Measurements from ENCODE around the gene SUPT5H.

Gene SUPT5H

GRCh38 chr19:39499932-39500331, 54.5 kb downstream of the SUPT5H start:
- Histone ChIP-seq H3K4me1 (ENCODE audit: low read length) (peaks cover 10% of the 10 kb centered on the region), H3K27me3 (ENCODE audit: low read depth, low read length) (peaks cover 12% of the 10 kb centered on the region), H3K79me2 (ENCODE audit: low read length) (no peaks in the 10 kb centered on the region), H3K9ac (ENCODE audit: low read length) (no peak overlapping the region), H3K36me3 (replicated peaks; ENCODE audit: low read depth, low read length) (no peaks in the 10 kb centered on the region), H3K27ac (ENCODE audit: low read length) (no peak overlapping the region), H3K9me3 (ENCODE audit: insufficient read depth, low read length) (no peaks in the 10 kb centered on the region), H3K4me3 (ENCODE audit: low read length) (no peak overlapping the region), H3K4me2 (ENCODE audit: low read length) (no peak overlapping the region), H2AFZ (ENCODE audit: low read depth, low read length) (no peak overlapping the region), H4K20me1 (ENCODE audit: insufficient read depth, low read length) (no peaks in the 10 kb centered on the region)
- TF ChIP-seq EZH2phosphoT487 (IDR thresholded peaks at IDR 0.05; ENCODE audit: low read depth), result no peak
- TF ChIP-seq, protein P1, sequence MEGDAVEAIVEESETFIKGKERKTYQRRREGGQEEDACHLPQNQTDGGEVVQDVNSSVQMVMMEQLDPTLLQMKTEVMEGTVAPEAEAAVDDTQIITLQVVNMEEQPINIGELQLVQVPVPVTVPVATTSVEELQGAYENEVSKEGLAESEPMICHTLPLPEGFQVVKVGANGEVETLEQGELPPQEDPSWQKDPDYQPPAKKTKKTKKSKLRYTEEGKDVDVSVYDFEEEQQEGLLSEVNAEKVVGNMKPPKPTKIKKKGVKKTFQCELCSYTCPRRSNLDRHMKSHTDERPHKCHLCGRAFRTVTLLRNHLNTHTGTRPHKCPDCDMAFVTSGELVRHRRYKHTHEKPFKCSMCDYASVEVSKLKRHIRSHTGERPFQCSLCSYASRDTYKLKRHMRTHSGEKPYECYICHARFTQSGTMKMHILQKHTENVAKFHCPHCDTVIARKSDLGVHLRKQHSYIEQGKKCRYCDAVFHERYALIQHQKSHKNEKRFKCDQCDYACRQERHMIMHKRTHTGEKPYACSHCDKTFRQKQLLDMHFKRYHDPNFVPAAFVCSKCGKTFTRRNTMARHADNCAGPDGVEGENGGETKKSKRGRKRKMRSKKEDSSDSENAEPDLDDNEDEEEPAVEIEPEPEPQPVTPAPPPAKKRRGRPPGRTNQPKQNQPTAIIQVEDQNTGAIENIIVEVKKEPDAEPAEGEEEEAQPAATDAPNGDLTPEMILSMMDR (IDR thresholded peaks at IDR 0.05; ENCODE audit: low read depth, low read length), result no peak

- Histone ChIP-seq H3K27me3 (ENCODE audit: low read depth, low read length) (peaks cover 12% of the 10 kb centered on the region), H2AFZ (ENCODE audit: low read depth, low read length) (no peak overlapping the region), H3K9me3 (ENCODE audit: insufficient read depth, low read length) (no peaks in the 10 kb centered on the region), H3K9ac (ENCODE audit: low read length) (no peak overlapping the region), H3K27ac (ENCODE audit: low read length) (no peak overlapping the region), H3K4me2 (ENCODE audit: low read length) (no peak overlapping the region), H4K20me1 (ENCODE audit: insufficient read depth, low read length) (no peaks in the 10 kb centered on the region), H3K4me1 (ENCODE audit: low read length) (peaks cover 10% of the 10 kb centered on the region), H3K4me3 (ENCODE audit: low read length) (no peak overlapping the region), H3K79me2 (ENCODE audit: low read length) (no peaks in the 10 kb centered on the region), H3K36me3 (replicated peaks; ENCODE audit: low read depth, low read length) (no peaks in the 10 kb centered on the region)
- TF ChIP-seq EZH2phosphoT487 (IDR thresholded peaks at IDR 0.05; ENCODE audit: low read depth), result no peak
- TF ChIP-seq, protein P1 (IDR thresholded peaks at IDR 0.05; ENCODE audit: low read depth, low read length), result no peak
Observed at GRCh38 chr19:39500543-39500942, 55.2 kb downstream of the SUPT5H start.

DNA sequence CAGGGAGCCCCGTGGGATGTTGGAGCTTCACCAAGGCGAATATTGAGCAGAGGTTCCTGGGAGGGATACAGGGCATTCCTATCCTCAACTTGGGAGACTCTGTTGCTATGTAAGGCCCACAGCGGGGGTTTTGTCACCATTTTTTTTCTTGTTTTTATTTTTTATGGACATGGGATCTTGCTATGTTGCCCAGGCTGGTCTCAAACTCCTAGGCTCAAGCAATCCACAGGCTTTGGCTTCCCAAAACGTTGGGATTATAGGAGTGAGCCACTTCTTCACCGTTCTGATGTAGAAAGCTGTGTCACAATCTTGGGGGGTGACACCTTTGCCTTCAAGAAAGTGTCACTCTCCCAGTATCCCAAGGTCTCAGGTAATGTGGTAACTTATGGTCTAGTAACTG, 56.0 kb downstream of the SUPT5H start:
- Histone ChIP-seq H3K27ac (ENCODE audit: low read length) (no peak overlapping the region), H2AFZ (ENCODE audit: low read depth, low read length) (no peak overlapping the region), H3K9me3 (ENCODE audit: insufficient read depth, low read length) (no peaks in the 10 kb centered on the region), H3K36me3 (replicated peaks; ENCODE audit: low read depth, low read length) (no peaks in the 10 kb centered on the region), H3K9ac (ENCODE audit: low read length) (no peak overlapping the region), H3K4me2 (ENCODE audit: low read length) (no peak overlapping the region), H3K4me1 (ENCODE audit: low read length) (peaks cover 10% of the 10 kb centered on the region), H4K20me1 (ENCODE audit: insufficient read depth, low read length) (no peaks in the 10 kb centered on the region), H3K79me2 (ENCODE audit: low read length) (no peaks in the 10 kb centered on the region), H3K27me3 (ENCODE audit: low read depth, low read length) (peaks cover 12% of the 10 kb centered on the region), H3K4me3 (ENCODE audit: low read length) (no peak overlapping the region)
- no peak for TF ChIP-seq EZH2phosphoT487 (IDR thresholded peaks at IDR 0.05; ENCODE audit: low read depth)
- TF ChIP-seq, protein P1 (IDR thresholded peaks at IDR 0.05; ENCODE audit: low read depth, low read length), result no peak

GRCh38 chr19:39502640-39503417, 57.4 kb downstream of the SUPT5H start:
- H3K4me2 ChIP-seq (ENCODE audit: low read length), result no peak overlapping the region
- H4K20me1 ChIP-seq (ENCODE audit: insufficient read depth, low read length), result no peaks in the 10 kb centered on the region
- no peaks in the 10 kb centered on the region for H3K79me2 ChIP-seq (ENCODE audit: low read length)
- H3K27me3 ChIP-seq (ENCODE audit: low read depth, low read length), result peaks cover 12% of the 10 kb centered on the region
- H3K9ac ChIP-seq (ENCODE audit: low read length), result no peak overlapping the region
- TF ChIP-seq EZH2phosphoT487 (IDR thresholded peaks at IDR 0.05; ENCODE audit: low read depth), result no peak
- TF ChIP-seq, protein P1 (IDR thresholded peaks at IDR 0.05; ENCODE audit: low read depth, low read length), result no peak
- no peak overlapping the region for H2AFZ ChIP-seq (ENCODE audit: low read depth, low read length)
- H3K9me3 ChIP-seq (ENCODE audit: insufficient read depth, low read length), result no peaks in the 10 kb centered on the region
- peaks cover 7% of the 10 kb centered on the region; the same call in 1 of the 2 replicates for H3K4me1 ChIP-seq (ENCODE audit: low read length)
- H3K36me3 ChIP-seq (replicated peaks; ENCODE audit: low read depth, low read length), result no peaks in the 10 kb centered on the region
- H3K27ac ChIP-seq (ENCODE audit: low read length), result no peak overlapping the region
- no peak overlapping the region for H3K4me3 ChIP-seq (ENCODE audit: low read length)
